ENCODE data around the gene PPM1L. TPM values are rescaled to one million over a fixed set of nuclear protein-coding genes. Genes with fewer than 3 reads are reported as not detected.

The PPM1L gene
- total and polyA plus RNA-seq, 8 donors = 5.1 to 12.7 (median 5.4) TPM

GRCh38 chr3:160831401-160831800 lies 75.4 kb downstream of the PPM1L start:
- no peak for ATAC-seq
- intact Hi-C loops (cut with DNase I) = no loop called here
- H3K4me1 ChIP-seq = no peaks in the 10 kb centered on the region
- H3K36me3 ChIP-seq = no peaks in the 10 kb centered on the region
- H3K27me3 ChIP-seq = no peaks in the 10 kb centered on the region
- peaks cover 0 to 1% of the 10 kb centered on the region in 2 donors for H3K9me3 ChIP-seq
- H3K27ac ChIP-seq = no peak overlapping the region
- DNase-seq = no peak
- H3K4me3 ChIP-seq = no peak overlapping the region
- no peak for TF ChIP-seq CTCF (IDR thresholded peaks at IDR 0.05)

- ATAC-seq (peak; percentile 41), DNase-seq (no peak)
- no peak for TF ChIP-seq CTCF (IDR thresholded peaks at IDR 0.05)
- no peaks in the 10 kb centered on the region for H3K27me3 ChIP-seq
- H3K4me1 ChIP-seq = no peaks in the 10 kb centered on the region
- H3K36me3 ChIP-seq = no peaks in the 10 kb centered on the region
- no peak overlapping the region for H3K27ac ChIP-seq
- H3K4me3 ChIP-seq = no peak overlapping the region
- intact Hi-C loops (cut with DNase I) = no loop called here
- peaks cover 0 to 8% of the 10 kb centered on the region in 2 donors for H3K9me3 ChIP-seq
These were observed 81.5 kb downstream of the PPM1L start for GRCh38 chr3:160837394-160837980.

- peaks cover 0 to 6% of the 10 kb centered on the region in 2 donors for H3K9me3 ChIP-seq
- intact Hi-C loops (cut with DNase I) = no loop called here
- H3K27ac ChIP-seq = no peak overlapping the region
- H3K4me3 ChIP-seq = no peak overlapping the region
- DNase-seq (no peak), ATAC-seq (no peak)
- TF ChIP-seq CTCF (IDR thresholded peaks at IDR 0.05) = no peak
- H3K36me3 ChIP-seq = no peaks in the 10 kb centered on the region
- H3K4me1 ChIP-seq = no peaks in the 10 kb centered on the region
- H3K27me3 ChIP-seq = no peaks in the 10 kb centered on the region
These were observed 84.6 kb downstream of the PPM1L start for GRCh38 chr3:160840590-160840989.

GRCh38 chr3:160841455-160841854 lies 85.4 kb downstream of the PPM1L start:
- Histone ChIP-seq H3K36me3 (no peaks in the 10 kb centered on the region), H3K4me3 (no peak overlapping the region), H3K9me3 (peaks cover 0 to 6% of the 10 kb centered on the region in 2 donors), H3K27ac (no peak overlapping the region), H3K4me1 (no peaks in the 10 kb centered on the region), H3K27me3 (no peaks in the 10 kb centered on the region)
- DNase-seq (no peak), ATAC-seq (no peak)
- intact Hi-C loops (cut with DNase I) = no loop called here
- TF ChIP-seq CTCF (IDR thresholded peaks at IDR 0.05) = no peak

- no peaks in the 10 kb centered on the region for H3K36me3 ChIP-seq
- ATAC-seq = no peak
- DNase-seq = no peak
- no peaks in the 10 kb centered on the region for H3K27me3 ChIP-seq
- no peak overlapping the region for H3K27ac ChIP-seq
- H3K4me1 ChIP-seq = no peaks in the 10 kb centered on the region
- intact Hi-C loops (cut with DNase I) = no loop called here
- H3K4me3 ChIP-seq = no peak overlapping the region
- H3K9me3 ChIP-seq = peaks cover 0 to 6% of the 10 kb centered on the region in 2 donors
- TF ChIP-seq CTCF (IDR thresholded peaks at IDR 0.05) = no peak
These were observed 86.3 kb downstream of the PPM1L start for GRCh38 chr3:160842021-160843005.

Data from left lung (tissue), 10 donors.